CD14-positive monocyte (primary cell): Measurements from ENCODE around the gene SLC6A12. TPM values are rescaled to one million over a fixed set of nuclear protein-coding genes. Genes with fewer than 3 reads are reported as not detected.

ENCODE experiments used
- DNase-seq, 3 donors: peaks; one replicate each; pipeline ENCODE4 v3.0.0-alpha.2; 2011 to 2022
- H2AFZ ChIP-seq: 2 replicates; pipeline ENCODE4 v1.6.0; 2012; ENCODE audit warnings: mild to moderate bottlenecking, low read depth, low read length, inconsistent platforms; ENCODE audit not compliant: insufficient read depth, poor library complexity, severe bottlenecking
- H3K27ac ChIP-seq, 2 donors: 1 replicate in 1 of 2; 2 replicates in 1 of 2; pipeline ENCODE4 v1.5.1; 2012 to 2013; ENCODE audit warnings: low read length in 2 of 2, control low read depth in 1 of 2, inconsistent platforms in 1 of 2, low read depth in 1 of 2, mild to moderate bottlenecking in 1 of 2
- H3K27me3 ChIP-seq, 2 donors: one replicate each; pipeline versions ENCODE4 v1.6.0 to v1.6.1; 2011 to 2013; ENCODE audit warnings: low read length in 2 of 2; ENCODE audit not compliant: control insufficient read depth in 2 of 2, insufficient read depth in 2 of 2
- H3K36me3 ChIP-seq, 2 donors: replicated peaks in 1 of 2; 1 replicate in 1 of 2; 2 replicates in 1 of 2; pipeline versions ENCODE4 v1.5.1 to v1.6.1; 2012 to 2013; ENCODE audit warnings: low read length in 2 of 2, control low read depth in 1 of 2, inconsistent platforms in 1 of 2, mild to moderate bottlenecking in 1 of 2; ENCODE audit not compliant: insufficient read depth in 2 of 2, control insufficient read depth in 1 of 2
- H3K4me1 ChIP-seq, 2 donors: 1 replicate in 1 of 2; 2 replicates in 1 of 2; pipeline versions ENCODE4 v1.5.1 to v1.6.1; 2012 to 2013; ENCODE audit warnings: low read length in 2 of 2, control low read depth in 1 of 2, inconsistent platforms in 1 of 2, mild to moderate bottlenecking in 1 of 2, moderate library complexity in 1 of 2; ENCODE audit not compliant: insufficient read depth in 2 of 2, control insufficient read depth in 1 of 2
- H3K4me2 ChIP-seq: replicated peaks from 2 replicates; pipeline ENCODE3; 2012; ENCODE audit warnings: low read length, moderate library complexity, mild to moderate bottlenecking; ENCODE audit not compliant: poor library complexity, severe bottlenecking; ENCODE audit errors: extremely low read depth
- H3K4me3 ChIP-seq, 3 experiments: fragments of 200-600 bp in 1 of 3; sonication (generic) in 1 of 3; replicated peaks in 1 of 3; 1 replicate in 2 of 3; 2 replicates in 1 of 3; pipeline ENCODE4 v1.5.1; 2011 to 2013; ENCODE audit warnings: low read length in 3 of 3, mild to moderate bottlenecking in 3 of 3, control low read depth in 2 of 3, low read depth in 2 of 3, inconsistent platforms in 1 of 3, moderate library complexity in 1 of 3
- H3K79me2 ChIP-seq: 2 replicates; pipeline ENCODE4 v1.6.0; 2012; ENCODE audit warnings: mild to moderate bottlenecking, control low read depth, inconsistent platforms, low read length, moderate library complexity; ENCODE audit not compliant: insufficient read depth
- H3K9ac ChIP-seq: 2 replicates; pipeline ENCODE4 v1.6.0; 2017; ENCODE audit warnings: low read length, mild to moderate bottlenecking; ENCODE audit not compliant: insufficient read depth, poor library complexity, severe bottlenecking
- H3K9me3 ChIP-seq, 2 donors: replicated peaks in 1 of 2; 1 replicate in 1 of 2; 2 replicates in 1 of 2; pipeline versions ENCODE4 v1.5.1 to v1.6.1; 2012 to 2013; ENCODE audit warnings: low read length in 2 of 2, control low read depth in 1 of 2; ENCODE audit not compliant: control insufficient read depth in 1 of 2, insufficient read depth in 1 of 2
- H4K20me1 ChIP-seq: 2 replicates; pipeline ENCODE4 v1.6.0; 2012; ENCODE audit warnings: mild to moderate bottlenecking, low read length, control low read depth, moderate library complexity; ENCODE audit not compliant: insufficient read depth
- H3K27ac Mint-ChIP-seq, 7 donors: one replicate each; pipeline ENCODE4 v1.8.0; 2020; ENCODE audit warnings: mild to moderate bottlenecking in 7 of 7, mixed read lengths in 7 of 7, moderate library complexity in 6 of 7, inconsistent platforms in 2 of 7
- H3K27me3 Mint-ChIP-seq, 3 donors: one replicate each; pipeline ENCODE4 v1.8.0; 2021 to 2022; ENCODE audit warnings: low read depth in 3 of 3, mild to moderate bottlenecking in 3 of 3, mixed read lengths in 3 of 3, moderate library complexity in 3 of 3, inconsistent platforms in 1 of 3
- H3K36me3 Mint-ChIP-seq, 2 donors: one replicate each; pipeline ENCODE4 v1.8.0; 2020; ENCODE audit warnings: mixed read lengths in 2 of 2, inconsistent platforms in 1 of 2, mild to moderate bottlenecking in 1 of 2
- H3K4me1 Mint-ChIP-seq: one replicate; pipeline ENCODE4 v1.8.0; 2020; ENCODE audit warnings: mild to moderate bottlenecking, mixed read lengths
- H3K4me3 Mint-ChIP-seq, 2 donors: one replicate each; pipeline ENCODE4 v1.8.0; 2020; ENCODE audit warnings: mild to moderate bottlenecking in 2 of 2, mixed read lengths in 2 of 2, moderate library complexity in 1 of 2
- H3K9me3 Mint-ChIP-seq, 7 donors: one replicate each; pipeline ENCODE4 v1.8.0; 2020 to 2022; ENCODE audit warnings: mixed read lengths in 7 of 7, mild to moderate bottlenecking in 6 of 7, moderate library complexity in 6 of 7, inconsistent platforms in 2 of 7
- WGBS: methylation state at CpG from one replicate; pipeline ENCODE4 v1.1.5; 2013; ENCODE audit warnings: missing lambda C conversion rate; ENCODE audit not compliant: insufficient coverage; 5-methylcytosine and 5-hydroxymethylcytosine counted together
- intact Hi-C, 2 donors: fragments of 100-400 bp; cut with micrococcal nuclease; formaldehyde crosslinking; loops; one replicate each; pipeline versions ENCODE4 v1.15.0 to v1.15.1; 2023
- polyA plus RNA-seq, 3 donors: library from polyadenylated mRNA; depleted of rRNA in 1 of 3; unstranded in 2 of 3; stranded (reverse) in 1 of 3; fragments of 300-500 nt in 2 of 3; fragments of >200 nt in 1 of 3; fragmentation: Illumina TruSeq in 2 of 3; gene quantifications; 1 replicate in 2 of 3; 2 replicates in 1 of 3; pipeline ENCODE4 v1.2.3, GENCODE V29; 2012 to 2021
- TF ChIP-seq, protein P1 (sequence below): fragments of 200-600 bp; IDR thresholded peaks from one replicate; pipeline ENCODE4 v1.8.0; 2022; ENCODE audit warnings: antibody characterized with exemption, mild to moderate bottlenecking

SLC6A12 gene
- polyA plus RNA-seq, 3 donors = 5.7 to 8.3 (median 8.0) TPM

DNA sequence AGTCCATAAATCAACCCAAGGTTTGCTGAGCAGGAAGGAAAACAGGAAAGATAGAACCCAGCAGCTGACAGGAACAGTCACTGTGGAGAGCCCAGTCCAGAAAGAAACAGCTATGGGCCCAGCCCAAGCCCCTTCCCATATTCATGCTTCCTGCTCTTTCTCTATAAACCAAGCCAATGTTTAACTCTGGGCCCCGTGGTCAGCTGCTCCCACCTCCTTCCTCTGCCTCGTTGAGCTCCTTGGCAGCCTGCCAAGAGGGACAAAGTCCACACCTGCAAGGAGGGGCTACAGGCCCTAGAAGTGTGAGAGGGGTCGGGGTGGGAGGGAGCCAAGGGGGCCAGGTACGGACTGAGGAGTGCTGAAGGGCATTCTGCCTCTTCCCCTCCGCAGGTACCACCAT, 38.7 kb upstream of the SLC6A12 start:
- Histone ChIP-seq H3K4me2 (no peak overlapping the region), H4K20me1 (no peaks in the 10 kb centered on the region), H3K27me3 (peaks cover 0 to 5% of the 10 kb centered on the region in 2 donors), H3K9ac (no peak overlapping the region), H3K4me3 (no peak overlapping the region), H3K36me3 (no peaks in the 10 kb centered on the region), H3K27ac (no peak overlapping the region), H3K79me2 (no peaks in the 10 kb centered on the region), H3K9me3 (peaks cover 3 to 8% of the 10 kb centered on the region in 2 donors), H3K4me1 (no peaks in the 10 kb centered on the region), H2AFZ (no peak overlapping the region)
- H3K36me3 Mint-ChIP-seq = no peaks in the 10 kb centered on the region
- H3K27ac Mint-ChIP-seq = no peak overlapping the region
- peaks cover 5 to 12% (median 7%) of the 10 kb centered on the region in 7 donors for H3K9me3 Mint-ChIP-seq
- TF ChIP-seq, protein P1, sequence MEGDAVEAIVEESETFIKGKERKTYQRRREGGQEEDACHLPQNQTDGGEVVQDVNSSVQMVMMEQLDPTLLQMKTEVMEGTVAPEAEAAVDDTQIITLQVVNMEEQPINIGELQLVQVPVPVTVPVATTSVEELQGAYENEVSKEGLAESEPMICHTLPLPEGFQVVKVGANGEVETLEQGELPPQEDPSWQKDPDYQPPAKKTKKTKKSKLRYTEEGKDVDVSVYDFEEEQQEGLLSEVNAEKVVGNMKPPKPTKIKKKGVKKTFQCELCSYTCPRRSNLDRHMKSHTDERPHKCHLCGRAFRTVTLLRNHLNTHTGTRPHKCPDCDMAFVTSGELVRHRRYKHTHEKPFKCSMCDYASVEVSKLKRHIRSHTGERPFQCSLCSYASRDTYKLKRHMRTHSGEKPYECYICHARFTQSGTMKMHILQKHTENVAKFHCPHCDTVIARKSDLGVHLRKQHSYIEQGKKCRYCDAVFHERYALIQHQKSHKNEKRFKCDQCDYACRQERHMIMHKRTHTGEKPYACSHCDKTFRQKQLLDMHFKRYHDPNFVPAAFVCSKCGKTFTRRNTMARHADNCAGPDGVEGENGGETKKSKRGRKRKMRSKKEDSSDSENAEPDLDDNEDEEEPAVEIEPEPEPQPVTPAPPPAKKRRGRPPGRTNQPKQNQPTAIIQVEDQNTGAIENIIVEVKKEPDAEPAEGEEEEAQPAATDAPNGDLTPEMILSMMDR = no peak
- no peak overlapping the region for H3K4me3 Mint-ChIP-seq
- intact Hi-C loops = no loop called here
- no CpG with 5 or more reads among the region's 5 CpGs for WGBS
- peaks cover 12 to 14% (median 12%) of the 10 kb centered on the region in 3 donors for H3K27me3 Mint-ChIP-seq
- DNase-seq = no peak
- H3K4me1 Mint-ChIP-seq = no peaks in the 10 kb centered on the region

DNA sequence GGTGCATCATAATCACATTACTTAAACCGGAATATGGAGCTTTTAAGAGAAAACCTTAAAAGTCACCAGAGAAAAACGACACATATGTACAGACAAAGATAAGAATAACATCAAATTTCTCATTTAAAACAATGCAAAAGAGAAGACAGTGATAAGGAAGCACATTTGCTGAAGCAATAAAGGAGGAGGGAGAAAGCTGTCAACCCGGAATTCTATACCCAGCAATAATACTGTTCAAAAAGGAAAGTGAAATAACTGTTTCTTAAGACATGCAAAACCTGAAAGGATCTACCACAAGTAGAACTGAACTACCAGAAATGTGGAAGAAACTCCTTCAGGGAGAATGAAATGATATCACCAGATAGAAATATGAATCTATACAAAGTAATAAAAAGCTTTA, 33.3 kb upstream of the SLC6A12 start:
- no peak overlapping the region for H3K27ac ChIP-seq
- Mint-ChIP-seq H3K27me3 (peaks cover 7 to 14% (median 10%) of the 10 kb centered on the region in 3 donors), H3K36me3 (no peaks in the 10 kb centered on the region), H3K4me3 (no peak overlapping the region), H3K9me3 (peaks cover 11 to 32% (median 22%) of the 10 kb centered on the region in 7 donors), H3K4me1 (no peaks in the 10 kb centered on the region), H3K27ac (no peak overlapping the region)
- H3K27me3 ChIP-seq = no peaks in the 10 kb centered on the region
- no peak overlapping the region for H3K4me3 ChIP-seq
- H3K36me3 ChIP-seq = no peaks in the 10 kb centered on the region
- DNase-seq = no peak
- H3K9ac ChIP-seq = no peak overlapping the region
- TF ChIP-seq, protein P1 = no peak
- no peaks in the 10 kb centered on the region for H3K79me2 ChIP-seq
- intact Hi-C loops = no loop called here
- no peaks in the 10 kb centered on the region for H4K20me1 ChIP-seq
- H3K9me3 ChIP-seq = peaks cover 8 to 18% of the 10 kb centered on the region in 2 donors
- H2AFZ ChIP-seq = no peak overlapping the region
- WGBS = no CpG with 5 or more reads among the region's 3 CpGs
- H3K4me2 ChIP-seq = no peak overlapping the region
- H3K4me1 ChIP-seq = no peaks in the 10 kb centered on the region
